Activated gamma-delta T cell treated with Interleukin-2 at 50 U/mL for 16 hours (primary cell): ENCODE data around the gene LRRC36.

Experiments
- DNase-seq: peaks from one replicate; pipeline ENCODE4 v3.0.0-alpha.2; 2020

The LRRC36 gene

GRCh38 chr16:67428146-67428731, 101.6 kb downstream of the LRRC36 start:
- DNase-seq, result peak; percentile 43

GRCh38 chr16:67429053-67429798, 102.6 kb downstream of the LRRC36 start:
- no peak for DNase-seq

GRCh38 chr16:67429799-67430503, 103.3 kb downstream of the LRRC36 start:
- no peak for DNase-seq

- no peak for DNase-seq
Measured at GRCh38 chr16:67430504-67430976, 103.9 kb downstream of the LRRC36 start.

DNA sequence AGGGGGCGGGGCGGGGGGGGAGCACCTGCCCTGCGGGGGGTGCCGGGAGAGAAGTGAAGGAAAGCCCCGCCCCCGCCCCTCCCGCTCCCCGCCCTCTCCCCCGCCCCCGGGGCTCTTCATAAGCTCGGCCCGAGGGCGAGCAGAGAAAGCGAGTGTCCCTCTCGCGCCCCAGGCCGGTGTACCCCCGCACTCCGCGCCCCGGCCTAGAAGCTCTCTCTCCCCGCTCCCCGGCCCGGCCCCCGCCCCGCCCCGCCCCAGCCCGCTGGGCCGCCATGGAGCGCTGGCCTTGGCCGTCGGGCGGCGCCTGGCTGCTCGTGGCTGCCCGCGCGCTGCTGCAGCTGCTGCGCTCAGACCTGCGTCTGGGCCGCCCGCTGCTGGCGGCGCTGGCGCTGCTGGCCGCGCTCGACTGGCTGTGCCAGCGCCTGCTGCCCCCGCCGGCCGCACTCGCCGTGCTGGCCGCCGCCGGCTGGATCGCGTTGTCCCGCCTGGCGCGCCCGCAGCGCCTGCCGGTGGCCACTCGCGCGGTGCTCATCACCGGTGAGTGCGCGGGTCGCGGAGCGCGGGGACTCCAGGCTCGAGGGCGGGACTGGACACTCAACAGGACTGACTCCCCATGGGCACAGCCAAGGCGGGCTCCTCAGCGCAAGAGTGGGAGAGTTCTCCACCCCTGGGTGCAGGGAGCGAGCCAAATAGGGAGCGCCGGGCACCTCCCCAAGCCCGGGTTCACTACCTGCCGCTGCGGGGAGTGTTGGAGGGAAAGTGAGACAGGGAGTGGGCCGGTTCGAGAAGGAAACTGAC, 104.6 kb downstream of the LRRC36 start, which contains the start of gene HSD11B2:
TSS of gene HSD11B2 (plus strand) at position 145 of the 798 bp plus-strand sequence. CDS start at position 273, 128 bp downstream.
- DNase-seq, result no peak

GRCh38 chr16:67431775-67432505, 105.3 kb downstream of the LRRC36 start:
- DNase-seq, result no peak

DNA sequence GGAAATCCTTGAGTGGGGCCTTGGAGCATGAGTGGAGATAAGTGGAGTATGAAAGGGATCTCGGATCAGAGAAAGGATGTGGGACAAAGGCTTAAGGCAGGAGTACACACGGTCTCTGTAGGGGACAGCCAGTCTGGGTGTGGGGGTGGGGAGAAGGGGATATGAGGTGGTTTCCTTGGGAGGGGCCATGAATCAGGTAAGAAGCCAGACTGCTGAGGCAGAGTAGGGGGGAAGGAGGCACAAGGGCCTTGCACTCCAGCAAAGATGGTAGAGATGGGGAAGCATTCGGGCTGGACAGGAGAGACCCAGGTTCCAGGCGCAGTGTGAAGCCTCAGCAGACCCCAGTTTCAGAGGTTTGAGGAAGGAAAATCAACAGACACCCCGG, 105.9 kb downstream of the LRRC36 start:
- no peak for DNase-seq

GRCh38 chr16:67433131-67433719, 106.6 kb downstream of the LRRC36 start:
- DNase-seq, result no peak
